ENCODE results near the gene SPATA2. TPM values are rescaled to one million over a fixed set of nuclear protein-coding genes. Genes with fewer than 3 reads are reported as not detected.

Gene SPATA2
- total and polyA plus RNA-seq, 2 experiments from 2014 or later: 5.3 to 9.3 TPM

DNA sequence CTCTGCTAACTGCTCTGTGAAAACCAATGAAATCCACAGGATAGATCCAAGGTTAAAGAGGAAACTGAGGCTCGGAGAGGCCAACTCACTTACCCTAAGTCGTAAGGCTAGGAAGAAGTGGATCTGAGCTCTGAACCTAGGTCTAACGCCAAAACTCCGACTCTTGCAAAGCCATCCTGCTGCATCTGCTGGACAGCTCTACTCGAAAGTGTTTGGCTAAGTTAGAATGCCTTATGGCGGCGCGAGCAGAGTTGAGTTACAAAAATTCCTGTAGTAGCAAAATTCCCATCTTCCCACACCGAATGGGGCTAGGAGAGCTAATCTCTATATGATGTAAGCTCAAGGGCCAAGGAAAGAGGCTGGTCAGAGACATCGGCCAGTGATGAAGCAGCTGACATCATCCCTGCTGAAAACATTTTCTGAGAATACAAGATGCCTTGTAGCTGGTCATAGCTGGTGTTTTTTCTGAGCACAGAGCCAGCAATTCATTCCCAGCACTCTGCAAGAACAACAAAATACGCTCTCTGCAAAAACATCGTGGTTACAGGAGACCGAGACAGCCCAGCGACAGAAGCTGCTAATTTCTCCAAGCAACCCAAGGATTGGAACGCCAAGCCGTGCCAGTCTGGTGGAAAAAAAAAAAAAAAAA lies 1.8 kb downstream of the SPATA2 start (continued):
- TF ChIP-seq, protein P1, sequence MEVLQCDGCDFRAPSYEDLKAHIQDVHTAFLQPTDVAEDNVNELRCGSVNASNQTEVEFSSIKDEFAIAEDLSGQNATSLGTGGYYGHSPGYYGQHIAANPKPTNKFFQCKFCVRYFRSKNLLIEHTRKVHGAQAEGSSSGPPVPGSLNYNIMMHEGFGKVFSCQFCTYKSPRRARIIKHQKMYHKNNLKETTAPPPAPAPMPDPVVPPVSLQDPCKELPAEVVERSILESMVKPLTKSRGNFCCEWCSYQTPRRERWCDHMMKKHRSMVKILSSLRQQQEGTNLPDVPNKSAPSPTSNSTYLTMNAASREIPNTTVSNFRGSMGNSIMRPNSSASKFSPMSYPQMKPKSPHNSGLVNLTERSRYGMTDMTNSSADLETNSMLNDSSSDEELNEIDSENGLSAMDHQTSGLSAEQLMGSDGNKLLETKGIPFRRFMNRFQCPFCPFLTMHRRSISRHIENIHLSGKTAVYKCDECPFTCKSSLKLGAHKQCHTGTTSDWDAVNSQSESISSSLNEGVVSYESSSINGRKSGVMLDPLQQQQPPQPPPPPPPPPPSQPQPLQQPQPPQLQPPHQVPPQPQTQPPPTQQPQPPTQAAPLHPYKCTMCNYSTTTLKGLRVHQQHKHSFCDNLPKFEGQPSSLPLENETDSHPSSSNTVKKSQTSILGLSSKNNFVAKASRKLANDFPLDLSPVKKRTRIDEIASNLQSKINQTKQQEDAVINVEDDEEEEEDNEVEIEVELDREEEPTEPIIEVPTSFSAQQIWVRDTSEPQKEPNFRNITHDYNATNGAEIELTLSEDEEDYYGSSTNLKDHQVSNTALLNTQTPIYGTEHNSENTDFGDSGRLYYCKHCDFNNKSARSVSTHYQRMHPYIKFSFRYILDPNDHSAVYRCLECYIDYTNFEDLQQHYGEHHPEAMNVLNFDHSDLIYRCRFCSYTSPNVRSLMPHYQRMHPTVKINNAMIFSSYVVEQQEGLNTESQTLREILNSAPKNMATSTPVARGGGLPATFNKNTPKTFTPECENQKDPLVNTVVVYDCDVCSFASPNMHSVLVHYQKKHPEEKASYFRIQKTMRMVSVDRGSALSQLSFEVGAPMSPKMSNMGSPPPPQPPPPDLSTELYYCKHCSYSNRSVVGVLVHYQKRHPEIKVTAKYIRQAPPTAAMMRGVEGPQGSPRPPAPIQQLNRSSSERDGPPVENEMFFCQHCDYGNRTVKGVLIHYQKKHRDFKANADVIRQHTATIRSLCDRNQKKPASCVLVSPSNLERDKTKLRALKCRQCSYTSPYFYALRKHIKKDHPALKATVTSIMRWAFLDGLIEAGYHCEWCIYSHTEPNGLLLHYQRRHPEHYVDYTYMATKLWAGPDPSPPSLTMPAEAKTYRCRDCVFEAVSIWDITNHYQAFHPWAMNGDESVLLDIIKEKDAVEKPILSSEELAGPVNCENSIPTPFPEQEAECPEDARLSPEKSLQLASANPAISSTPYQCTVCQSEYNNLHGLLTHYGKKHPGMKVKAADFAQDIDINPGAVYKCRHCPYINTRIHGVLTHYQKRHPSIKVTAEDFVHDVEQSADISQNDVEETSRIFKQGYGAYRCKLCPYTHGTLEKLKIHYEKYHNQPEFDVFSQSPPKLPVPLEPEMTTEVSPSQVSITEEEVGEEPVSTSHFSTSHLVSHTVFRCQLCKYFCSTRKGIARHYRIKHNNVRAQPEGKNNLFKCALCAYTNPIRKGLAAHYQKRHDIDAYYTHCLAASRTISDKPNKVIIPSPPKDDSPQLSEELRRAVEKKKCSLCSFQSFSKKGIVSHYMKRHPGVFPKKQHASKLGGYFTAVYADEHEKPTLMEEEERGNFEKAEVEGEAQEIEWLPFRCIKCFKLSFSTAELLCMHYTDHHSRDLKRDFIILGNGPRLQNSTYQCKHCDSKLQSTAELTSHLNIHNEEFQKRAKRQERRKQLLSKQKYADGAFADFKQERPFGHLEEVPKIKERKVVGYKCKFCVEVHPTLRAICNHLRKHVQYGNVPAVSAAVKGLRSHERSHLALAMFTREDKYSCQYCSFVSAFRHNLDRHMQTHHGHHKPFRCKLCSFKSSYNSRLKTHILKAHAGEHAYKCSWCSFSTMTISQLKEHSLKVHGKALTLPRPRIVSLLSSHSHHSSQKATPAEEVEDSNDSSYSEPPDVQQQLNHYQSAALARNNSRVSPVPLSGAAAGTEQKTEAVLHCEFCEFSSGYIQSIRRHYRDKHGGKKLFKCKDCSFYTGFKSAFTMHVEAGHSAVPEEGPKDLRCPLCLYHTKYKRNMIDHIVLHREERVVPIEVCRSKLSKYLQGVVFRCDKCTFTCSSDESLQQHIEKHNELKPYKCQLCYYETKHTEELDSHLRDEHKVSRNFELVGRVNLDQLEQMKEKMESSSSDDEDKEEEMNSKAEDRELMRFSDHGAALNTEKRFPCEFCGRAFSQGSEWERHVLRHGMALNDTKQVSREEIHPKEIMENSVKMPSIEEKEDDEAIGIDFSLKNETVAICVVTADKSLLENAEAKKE (CRISPR knock-in tag; IDR thresholded peaks at IDR 0.05): no peak
- TF ChIP-seq JUNB (IDR thresholded peaks at IDR 0.05; ENCODE audit: unreplicated experiment) (no peak), POLR2AphosphoS5 (IDR thresholded peaks at IDR 0.05; ENCODE audit: low read depth) (no peak), ZNF331 (CRISPR knock-in tag; IDR thresholded peaks at IDR 0.05; ENCODE audit: low read depth) (no peak), ZNF114 (CRISPR knock-in tag; IDR thresholded peaks at IDR 0.05) (no peak)

- no peak overlapping the region for H2AFZ ChIP-seq
- no peaks in the 10 kb centered on the region; the same call in 1 of the 2 replicates for H3K4me1 ChIP-seq (ENCODE audit: insufficient read depth)
- H3K27ac Mint-ChIP-seq: no peak overlapping the region
- H3K4me3 Mint-ChIP-seq: no peak overlapping the region
- H3K9me3 Mint-ChIP-seq: no peaks in the 10 kb centered on the region
- H3F3A ChIP-seq (replicated peaks; ENCODE audit: low read depth): no peaks in the 10 kb centered on the region
- peaks cover 28% of the 10 kb centered on the region for H4K20me1 ChIP-seq (replicated peaks; ENCODE audit: insufficient read depth)
- H3K27ac ChIP-seq (ENCODE audit: low read depth): no peak overlapping the region
- peaks cover 17% of the 10 kb centered on the region for H3K36me3 Mint-ChIP-seq (ENCODE audit: low read depth)
- ATAC-seq (no peak), DNase-seq (ENCODE audit: low spot score) (no peak)
- H3K27me3 ChIP-seq (ENCODE audit: insufficient read depth): no peaks in the 10 kb centered on the region
- H3K36me3 ChIP-seq (ENCODE audit: insufficient read depth): no peaks in the 10 kb centered on the region; the same call in 1 of the 2 replicates
- peaks cover 11% of the 10 kb centered on the region; the same call in 1 of the 3 replicates for H3K4me1 Mint-ChIP-seq
- H3K79me2 ChIP-seq (replicated peaks; ENCODE audit: insufficient read depth): peaks cover 60% of the 10 kb centered on the region
- H3K4me2 ChIP-seq: no peak overlapping the region
- H3K27me3 Mint-ChIP-seq (ENCODE audit: insufficient read depth, low read depth, poor library complexity): peaks cover 7% of the 10 kb centered on the region
- H3K9me2 ChIP-seq (ENCODE audit: insufficient read depth): no peaks in the 10 kb centered on the region
- H3K4me3 ChIP-seq: no peak overlapping the region
- TF ChIP-seq, protein P2, sequence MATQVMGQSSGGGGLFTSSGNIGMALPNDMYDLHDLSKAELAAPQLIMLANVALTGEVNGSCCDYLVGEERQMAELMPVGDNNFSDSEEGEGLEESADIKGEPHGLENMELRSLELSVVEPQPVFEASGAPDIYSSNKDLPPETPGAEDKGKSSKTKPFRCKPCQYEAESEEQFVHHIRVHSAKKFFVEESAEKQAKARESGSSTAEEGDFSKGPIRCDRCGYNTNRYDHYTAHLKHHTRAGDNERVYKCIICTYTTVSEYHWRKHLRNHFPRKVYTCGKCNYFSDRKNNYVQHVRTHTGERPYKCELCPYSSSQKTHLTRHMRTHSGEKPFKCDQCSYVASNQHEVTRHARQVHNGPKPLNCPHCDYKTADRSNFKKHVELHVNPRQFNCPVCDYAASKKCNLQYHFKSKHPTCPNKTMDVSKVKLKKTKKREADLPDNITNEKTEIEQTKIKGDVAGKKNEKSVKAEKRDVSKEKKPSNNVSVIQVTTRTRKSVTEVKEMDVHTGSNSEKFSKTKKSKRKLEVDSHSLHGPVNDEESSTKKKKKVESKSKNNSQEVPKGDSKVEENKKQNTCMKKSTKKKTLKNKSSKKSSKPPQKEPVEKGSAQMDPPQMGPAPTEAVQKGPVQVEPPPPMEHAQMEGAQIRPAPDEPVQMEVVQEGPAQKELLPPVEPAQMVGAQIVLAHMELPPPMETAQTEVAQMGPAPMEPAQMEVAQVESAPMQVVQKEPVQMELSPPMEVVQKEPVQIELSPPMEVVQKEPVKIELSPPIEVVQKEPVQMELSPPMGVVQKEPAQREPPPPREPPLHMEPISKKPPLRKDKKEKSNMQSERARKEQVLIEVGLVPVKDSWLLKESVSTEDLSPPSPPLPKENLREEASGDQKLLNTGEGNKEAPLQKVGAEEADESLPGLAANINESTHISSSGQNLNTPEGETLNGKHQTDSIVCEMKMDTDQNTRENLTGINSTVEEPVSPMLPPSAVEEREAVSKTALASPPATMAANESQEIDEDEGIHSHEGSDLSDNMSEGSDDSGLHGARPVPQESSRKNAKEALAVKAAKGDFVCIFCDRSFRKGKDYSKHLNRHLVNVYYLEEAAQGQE (IDR thresholded peaks at IDR 0.05; ENCODE audit: unreplicated experiment): no peak
- TF ChIP-seq, protein P3, sequence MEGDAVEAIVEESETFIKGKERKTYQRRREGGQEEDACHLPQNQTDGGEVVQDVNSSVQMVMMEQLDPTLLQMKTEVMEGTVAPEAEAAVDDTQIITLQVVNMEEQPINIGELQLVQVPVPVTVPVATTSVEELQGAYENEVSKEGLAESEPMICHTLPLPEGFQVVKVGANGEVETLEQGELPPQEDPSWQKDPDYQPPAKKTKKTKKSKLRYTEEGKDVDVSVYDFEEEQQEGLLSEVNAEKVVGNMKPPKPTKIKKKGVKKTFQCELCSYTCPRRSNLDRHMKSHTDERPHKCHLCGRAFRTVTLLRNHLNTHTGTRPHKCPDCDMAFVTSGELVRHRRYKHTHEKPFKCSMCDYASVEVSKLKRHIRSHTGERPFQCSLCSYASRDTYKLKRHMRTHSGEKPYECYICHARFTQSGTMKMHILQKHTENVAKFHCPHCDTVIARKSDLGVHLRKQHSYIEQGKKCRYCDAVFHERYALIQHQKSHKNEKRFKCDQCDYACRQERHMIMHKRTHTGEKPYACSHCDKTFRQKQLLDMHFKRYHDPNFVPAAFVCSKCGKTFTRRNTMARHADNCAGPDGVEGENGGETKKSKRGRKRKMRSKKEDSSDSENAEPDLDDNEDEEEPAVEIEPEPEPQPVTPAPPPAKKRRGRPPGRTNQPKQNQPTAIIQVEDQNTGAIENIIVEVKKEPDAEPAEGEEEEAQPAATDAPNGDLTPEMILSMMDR (conservative IDR thresholded peaks at IDR 0.05; ENCODE audit: low read depth in 2 of 2): no peak
- TF ChIP-seq POLR2AphosphoS5 (IDR thresholded peaks at IDR 0.05; ENCODE audit: low read depth): no peak
- no peak for TF ChIP-seq EZH2 (IDR thresholded peaks at IDR 0.05; ENCODE audit: low read depth, unreplicated experiment)
- TF ChIP-seq STAT1 (IDR thresholded peaks at IDR 0.05; ENCODE audit: unreplicated experiment): no peak
- TF ChIP-seq JUNB (IDR thresholded peaks at IDR 0.05; ENCODE audit: unreplicated experiment): no peak
Measured at GRCh38 chr20:49910340-49910706, 5.0 kb downstream of the SPATA2 start.
